Activated CD4-positive, alpha-beta T cell treated with anti-CD3 and anti-CD28 coated beads, Interleukin-2, amount 50 U/mL, for 1 hour (primary cell): ENCODE measurements around the gene WDFY1.
"Not testable (repeated sequence)": the region's sequence is repeated elsewhere in the genome, so short reads cannot be mapped to it uniquely, and the experiment has no call there.

Source experiments
- DNase-seq: peaks from one replicate; pipeline ENCODE4 v3.0.0-alpha.2; 2020

Gene WDFY1

GRCh38 chr2:223890721-223891120 lies 54.4 kb downstream of the WDFY1 start:
- no peak for DNase-seq

DNA sequence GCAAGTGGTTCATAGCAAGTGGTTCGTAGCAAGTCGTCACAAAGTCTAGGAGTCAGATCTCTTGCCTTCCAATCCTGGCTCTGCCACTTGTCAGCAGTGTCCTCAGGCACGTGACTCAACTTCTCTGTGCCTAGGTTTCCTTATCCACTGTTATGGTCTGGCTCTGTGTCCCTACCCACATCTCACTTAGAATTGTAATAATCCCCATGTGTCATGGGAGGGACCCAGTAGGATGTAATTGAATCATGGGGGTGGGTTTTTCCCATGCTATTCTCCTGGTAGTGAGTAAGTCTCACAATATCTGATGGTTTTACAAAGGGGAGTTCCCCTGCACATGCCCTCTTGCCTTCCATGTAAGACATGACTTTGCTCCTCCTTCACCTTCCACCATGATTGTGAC lies 55.9 kb downstream of the WDFY1 start:
- no peak for DNase-seq

- no peak for DNase-seq
Observed at GRCh38 chr2:223888251-223888650, 56.9 kb downstream of the WDFY1 start.

- no peak for DNase-seq
Observed at GRCh38 chr2:223887127-223887526, 58.0 kb downstream of the WDFY1 start.

DNA sequence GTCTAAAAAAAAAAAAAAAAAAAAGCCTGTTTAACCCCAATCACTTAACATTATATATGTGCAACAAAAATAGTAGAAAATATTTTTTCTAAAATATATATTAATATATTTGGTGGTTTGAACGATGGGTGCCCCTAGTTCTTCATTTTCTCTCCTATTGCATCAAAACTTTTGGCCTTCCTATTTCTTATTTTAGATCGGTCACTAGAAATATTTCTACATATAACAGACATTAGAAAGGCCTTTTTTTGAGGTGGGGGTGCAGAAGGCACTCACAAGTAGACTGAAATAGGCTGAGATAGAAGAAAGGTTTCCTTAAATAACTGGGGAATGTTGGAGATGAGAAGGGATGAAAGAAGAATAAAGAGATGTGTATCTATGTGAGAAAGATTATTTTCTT lies 58.4 kb downstream of the WDFY1 start:
- no peak for DNase-seq

GRCh38 chr2:223884399-223884798 lies 60.7 kb downstream of the WDFY1 start:
- DNase-seq, result no peak

GRCh38 chr2:223882715-223883114 lies 62.4 kb downstream of the WDFY1 start:
- no peak for DNase-seq

GRCh38 chr2:223880796-223881195 lies 64.3 kb downstream of the WDFY1 start:
- no peak for DNase-seq

- DNase-seq, result no peak
Observed at GRCh38 chr2:223877721-223878410, 67.3 kb downstream of the WDFY1 start.

DNA sequence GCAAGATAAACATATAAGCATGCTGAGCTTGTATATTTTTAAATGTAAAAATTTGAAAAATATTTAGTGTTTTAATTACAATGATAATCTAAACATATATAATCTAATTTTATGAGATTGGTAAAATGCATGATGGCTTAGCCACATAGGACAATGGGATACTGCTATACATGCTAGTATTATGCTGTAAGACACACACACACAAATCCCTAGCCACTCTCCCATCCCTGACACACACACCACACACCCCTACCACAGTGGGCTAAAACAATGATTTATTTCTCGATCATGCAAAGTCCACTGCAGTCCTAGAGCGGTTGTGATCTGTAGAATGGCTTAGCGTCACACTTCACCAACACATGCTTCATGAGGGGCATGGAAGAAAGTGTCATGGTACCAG lies 71.5 kb downstream of the WDFY1 start:
- no peak for DNase-seq

- DNase-seq, result not testable (repeated sequence)
Observed at GRCh38 chr2:223872772-223873171, 72.4 kb downstream of the WDFY1 start.

DNA sequence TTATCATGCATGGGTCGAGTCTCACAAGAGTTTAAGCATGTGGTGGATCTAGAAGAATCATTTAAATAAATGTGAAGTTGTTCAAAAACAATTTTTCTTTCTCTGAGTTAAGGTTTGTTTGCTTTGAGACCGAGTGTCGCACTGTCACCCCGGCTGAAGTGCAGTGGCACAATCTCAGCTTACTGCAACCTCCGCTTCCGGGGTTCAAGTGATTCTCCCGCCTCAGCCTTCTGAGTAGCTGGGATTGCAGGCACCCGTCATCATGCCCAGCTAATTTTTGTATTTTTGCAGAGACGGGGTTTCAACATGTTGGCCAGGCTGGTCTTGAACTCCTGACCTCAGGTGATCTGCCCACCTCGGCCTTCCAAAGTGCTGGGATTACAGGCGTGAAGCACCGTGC lies 73.5 kb downstream of the WDFY1 start:
- DNase-seq, result not testable (repeated sequence)

GRCh38 chr2:223870840-223871611 lies 74.1 kb downstream of the WDFY1 start:
- no peak for DNase-seq

- no peak for DNase-seq
Observed at GRCh38 chr2:223868005-223868404, 77.1 kb downstream of the WDFY1 start.

GRCh38 chr2:223865907-223866508 lies 79.1 kb downstream of the WDFY1 start:
- no peak for DNase-seq

- DNase-seq, result peak; percentile 6
Observed at GRCh38 chr2:223865124-223865523, 80.0 kb downstream of the WDFY1 start.

DNA sequence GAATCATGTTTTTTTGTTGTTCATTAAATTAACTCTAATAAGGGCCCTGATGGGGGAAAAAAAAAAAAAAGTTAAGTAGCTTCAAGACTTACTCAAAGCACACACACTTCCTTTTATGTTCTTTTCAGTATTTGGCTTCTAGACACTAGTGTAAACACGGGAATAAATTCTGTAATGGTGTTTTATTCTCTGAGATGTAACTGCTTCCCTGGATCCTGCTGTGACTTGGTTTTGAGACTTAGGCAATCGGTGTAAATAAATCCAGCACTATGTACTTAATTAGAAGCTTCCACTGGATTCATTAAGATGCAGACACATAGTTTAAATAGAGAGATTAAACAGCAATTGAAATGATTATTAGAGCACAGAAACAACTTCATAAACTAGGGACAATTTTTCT lies 81.6 kb downstream of the WDFY1 start:
- DNase-seq, result no peak

DNA sequence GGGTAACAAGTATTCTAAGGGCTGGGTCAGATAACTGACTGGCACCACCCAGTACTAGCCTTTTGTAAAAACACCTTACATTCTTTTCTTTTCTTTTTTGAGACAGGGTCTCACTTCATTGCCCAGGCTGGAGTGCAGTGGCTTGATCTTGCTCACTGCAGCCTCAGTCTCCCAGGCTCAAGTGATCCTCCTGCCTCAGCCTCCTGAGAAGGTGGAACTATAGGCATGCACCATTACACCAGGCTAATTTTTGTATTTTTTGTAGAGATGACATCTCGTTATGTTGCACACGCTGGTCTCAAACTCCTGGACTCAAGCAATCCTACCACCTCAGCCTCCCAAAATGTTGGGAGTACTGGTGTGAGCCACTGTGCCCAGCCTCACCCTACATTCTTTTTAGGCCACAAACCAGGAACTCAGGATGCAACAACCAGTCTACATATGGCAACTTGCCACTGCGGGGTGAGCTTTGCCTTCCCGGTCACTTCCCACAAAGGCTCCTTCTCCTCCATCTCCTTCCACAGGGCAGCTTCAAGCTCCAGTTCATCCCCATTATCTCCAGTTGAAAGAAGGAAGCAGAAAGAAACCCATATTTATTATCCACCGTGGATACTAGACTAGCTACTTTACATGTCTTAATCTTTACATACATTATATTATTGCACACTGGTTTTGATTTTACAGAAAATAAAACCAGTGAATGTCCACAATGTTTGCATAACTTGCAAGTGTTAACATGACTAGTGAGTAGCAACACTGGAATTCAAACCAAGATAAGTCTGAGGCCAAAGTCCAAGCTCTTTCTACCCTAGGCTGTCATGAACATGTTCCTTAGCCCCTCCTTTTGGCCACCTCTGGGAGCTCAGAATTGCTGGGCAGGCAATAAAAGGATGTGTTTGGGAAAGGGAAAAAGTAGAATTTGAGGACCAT lies 84.1 kb downstream of the WDFY1 start:
- DNase-seq, result no peak

GRCh38 chr2:223859070-223859469 lies 86.1 kb downstream of the WDFY1 start:
- no peak for DNase-seq

DNA sequence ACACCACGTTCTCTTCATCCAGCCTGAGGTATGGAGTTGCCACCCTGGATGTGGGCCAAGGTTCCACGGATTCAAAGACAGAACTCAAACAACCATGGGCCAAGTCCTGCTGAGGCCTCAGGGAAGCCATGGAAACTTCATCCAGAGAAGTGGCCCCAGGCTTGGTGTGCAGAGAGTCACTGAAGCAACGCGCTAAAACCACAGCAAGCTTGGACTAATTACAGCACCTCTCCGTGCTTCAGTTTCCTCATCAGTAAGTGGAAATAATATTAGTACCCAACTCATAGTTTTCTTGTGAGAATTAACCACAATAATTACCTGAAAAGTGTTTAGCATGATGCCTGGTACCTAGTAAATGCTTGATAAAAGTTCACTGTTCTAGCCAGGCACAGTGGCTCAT lies 88.6 kb downstream of the WDFY1 start:
- DNase-seq, result no peak

DNA sequence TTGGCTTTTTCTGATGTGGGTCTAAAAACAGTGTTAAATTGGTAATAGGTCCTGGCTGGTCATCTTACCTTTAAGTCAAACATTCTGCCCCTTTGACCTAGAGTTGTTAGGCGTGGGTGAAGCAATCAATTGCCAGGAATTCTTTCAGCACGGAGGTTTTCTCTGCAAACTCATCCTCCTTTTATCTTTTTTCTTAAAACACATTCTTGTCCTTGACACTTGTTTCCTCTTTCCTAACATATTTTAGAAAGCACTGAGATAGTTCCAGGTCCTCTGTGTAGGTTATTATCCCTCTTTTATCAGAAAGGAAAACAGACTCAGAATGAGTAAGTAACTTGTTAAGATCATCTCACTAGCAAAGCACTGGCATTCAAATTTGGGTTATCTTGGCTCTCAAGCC lies 89.1 kb downstream of the WDFY1 start:
- DNase-seq, result no peak

DNA sequence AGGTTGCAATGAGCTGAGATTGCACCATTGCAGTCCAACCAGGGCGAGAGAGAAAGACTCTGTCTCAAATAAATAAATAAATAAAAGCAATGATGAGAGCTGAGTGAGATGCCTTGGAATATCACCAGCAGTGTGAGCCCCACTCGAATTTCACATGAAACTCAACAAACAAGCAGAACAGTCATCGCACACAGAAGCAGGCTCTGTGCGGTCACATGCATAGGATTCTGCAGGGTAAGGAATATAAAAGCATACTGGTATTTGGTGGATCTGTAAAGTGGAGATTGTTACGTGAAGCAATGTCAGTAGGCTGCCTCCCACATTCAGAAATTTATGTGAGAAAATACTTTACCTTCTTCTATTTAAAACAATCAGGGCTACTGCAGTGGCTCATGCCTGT lies 89.7 kb downstream of the WDFY1 start:
- no peak for DNase-seq

- DNase-seq, result no peak
Observed at GRCh38 chr2:223854741-223855140, 90.4 kb downstream of the WDFY1 start.
